OCI-LY7 (cell line): ENCODE results near the gene COL24A1. TPM values are rescaled to one million over a fixed set of nuclear protein-coding genes. Genes with fewer than 3 reads are reported as not detected.

Experiments
- BruUV-seq: library from RNA; stranded (reverse); fragments of 400-500 nt; replicated peaks from 2 replicates; lab custom pipeline; 2021; lab: Mats Ljungman, UMichigan
- CTCF ChIA-PET: fragments of 300-600 bp; sonication (Branson Sonifier 250); formaldehyde crosslinking; loops from one replicate; lab custom pipeline; 2022; ENCODE audit warnings: antibody characterized with exemption; ENCODE audit not compliant: unreplicated experiment; lab: Charles Lee
- POLR2A ChIA-PET: fragments of 300-600 bp; sonication (Branson Sonifier 250); formaldehyde crosslinking; loops from one replicate; lab custom pipeline; 2022; ENCODE audit warnings: antibody characterized with exemption; lab: Charles Lee
- DNase-seq: peaks from one replicate; pipeline ENCODE4 v3.0.0-alpha.2; 2015; ENCODE audit warnings: low spot score
- H2AFZ ChIP-seq: fragments of 200-600 bp; sonication (generic), shearing (Covaris generic); 2 replicates; pipeline ENCODE4 v1.6.1; 2014; ENCODE audit warnings: mild to moderate bottlenecking, antibody characterized with exemption, low read length, moderate library complexity
- H3K27ac ChIP-seq: fragments of 200-600 bp; sonication (generic); 2 replicates; pipeline ENCODE4 v1.5.1; 2014; ENCODE audit warnings: mixed run types, low read depth, mild to moderate bottlenecking, moderate library complexity, low read length, inconsistent platforms; ENCODE audit not compliant: poor library complexity, severe bottlenecking
- H3K36me3 ChIP-seq: fragments of 200-600 bp; sonication (generic); 2 replicates; pipeline ENCODE4 v1.6.1; 2014; ENCODE audit warnings: mild to moderate bottlenecking, antibody characterized with exemption, low read length, moderate library complexity, mixed read lengths; ENCODE audit not compliant: insufficient read depth
- H3K4me1 ChIP-seq: fragments of 200-600 bp; sonication (generic); 2 replicates; pipeline ENCODE4 v1.5.1; 2014; ENCODE audit warnings: mild to moderate bottlenecking, low read length; ENCODE audit not compliant: insufficient read depth, poor library complexity, severe bottlenecking
- H3K4me2 ChIP-seq: fragments of 200-600 bp; sonication (generic); 2 replicates; pipeline ENCODE4 v1.6.1; 2014; ENCODE audit warnings: mild to moderate bottlenecking, low read length
- H3K4me3 ChIP-seq: fragments of 200-600 bp; sonication (generic); 2 replicates; pipeline ENCODE4 v1.5.1; 2014; ENCODE audit warnings: mild to moderate bottlenecking, low read depth, low read length; ENCODE audit not compliant: poor library complexity, severe bottlenecking
- H3K79me2 ChIP-seq: fragments of 200-600 bp; sonication (generic); 2 replicates; pipeline ENCODE4 v1.6.1; 2016; ENCODE audit warnings: low read depth, mild to moderate bottlenecking, low read length, moderate library complexity, mixed read lengths; ENCODE audit not compliant: insufficient read depth
- H3K9me2 ChIP-seq: fragments of 200-600 bp; sonication (generic); 2 replicates; pipeline ENCODE4 v1.6.1; 2016; ENCODE audit warnings: mild to moderate bottlenecking, low read length, mixed read lengths; ENCODE audit not compliant: insufficient read depth
- H3K9me3 ChIP-seq: fragments of 200-600 bp; sonication (generic); 2 replicates; pipeline ENCODE4 v1.6.1; 2014; ENCODE audit warnings: mild to moderate bottlenecking, mixed run types, low read length, mixed read lengths
- H4K20me1 ChIP-seq: fragments of 200-600 bp; sonication (generic); 2 replicates; pipeline ENCODE4 v1.6.1; 2014; ENCODE audit warnings: mild to moderate bottlenecking, antibody characterized with exemption, low read length, moderate library complexity, mixed read lengths; ENCODE audit not compliant: insufficient read depth
- EZH2phosphoT487 ChIP-seq: fragments of 200-600 bp; sonication (generic); IDR thresholded peaks from 2 replicates; pipeline ENCODE4 v1.6.1; 2018; ENCODE audit warnings: low read depth, borderline replicate concordance, mild to moderate bottlenecking, mixed run types, antibody characterized with exemption, low read length, moderate library complexity, mixed read lengths
- intact Hi-C: fragments of 100-400 bp; cut with micrococcal nuclease; formaldehyde crosslinking; loops from one replicate; pipeline ENCODE4 v1.10.0; 2022; ENCODE audit not compliant: unreplicated experiment
- total RNA-seq, 2 experiments: library from RNA; depleted of rRNA in 1 of 2; stranded (reverse); fragments of >200 nt in 1 of 2; shearing (Covaris generic) in 1 of 2; gene quantifications; 2 replicates each; pipeline ENCODE4 v1.2.3, GENCODE V29; 2014 to 2022
- TF ChIP-seq, protein P1 (sequence below): fragments of 200-600 bp; sonication (generic); conservative IDR thresholded peaks from 2 replicates; pipeline ENCODE4 v1.5.1; 2014; ENCODE audit warnings: mild to moderate bottlenecking, antibody characterized with exemption, low read length, moderate library complexity, mixed read lengths

Gene COL24A1
- total RNA-seq, 2 experiments from 2014 or later, result 0.06 to 0.23 TPM

DNA sequence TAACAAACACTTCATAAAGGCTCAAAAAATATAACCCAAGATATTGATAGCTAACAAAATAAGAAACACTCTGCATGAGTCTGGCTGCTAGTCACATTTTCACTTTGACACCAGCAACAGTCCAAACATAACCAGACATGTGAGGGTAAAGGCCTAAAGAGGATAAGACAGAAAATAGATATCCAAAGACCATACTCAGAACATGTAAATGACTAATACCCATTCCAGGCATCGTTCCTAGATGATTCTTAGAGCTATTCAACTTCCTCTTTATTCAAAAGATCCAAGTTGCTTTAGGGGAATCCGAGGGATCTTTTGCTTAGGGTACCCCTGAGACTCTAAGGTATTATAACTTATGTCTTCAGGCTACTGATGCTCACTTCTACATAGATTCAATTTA is 5.1 kb downstream of the COL24A1 start:
- DNase-seq, result no peak
- Histone ChIP-seq H3K27ac (no peak overlapping the region), H3K79me2 (no peaks in the 10 kb centered on the region), H4K20me1 (no peaks in the 10 kb centered on the region), H3K4me3 (no peak overlapping the region), H3K9me3 (no peaks in the 10 kb centered on the region), H3K4me2 (no peak overlapping the region), H3K4me1 (no peaks in the 10 kb centered on the region), H3K9me2 (no peaks in the 10 kb centered on the region), H3K36me3 (no peaks in the 10 kb centered on the region), H2AFZ (no peak overlapping the region)
- CTCF ChIA-PET, result interaction anchor here (0.6 kb wide), 1 partner anchor 25 kb away, joined by 3 read pairs; no protein-coding TSS in a partner anchor
- intact Hi-C loops, result no loop called here
- POLR2A ChIA-PET, result no interaction called here
- TF ChIP-seq EZH2phosphoT487, result no peak
- TF ChIP-seq, protein P1, sequence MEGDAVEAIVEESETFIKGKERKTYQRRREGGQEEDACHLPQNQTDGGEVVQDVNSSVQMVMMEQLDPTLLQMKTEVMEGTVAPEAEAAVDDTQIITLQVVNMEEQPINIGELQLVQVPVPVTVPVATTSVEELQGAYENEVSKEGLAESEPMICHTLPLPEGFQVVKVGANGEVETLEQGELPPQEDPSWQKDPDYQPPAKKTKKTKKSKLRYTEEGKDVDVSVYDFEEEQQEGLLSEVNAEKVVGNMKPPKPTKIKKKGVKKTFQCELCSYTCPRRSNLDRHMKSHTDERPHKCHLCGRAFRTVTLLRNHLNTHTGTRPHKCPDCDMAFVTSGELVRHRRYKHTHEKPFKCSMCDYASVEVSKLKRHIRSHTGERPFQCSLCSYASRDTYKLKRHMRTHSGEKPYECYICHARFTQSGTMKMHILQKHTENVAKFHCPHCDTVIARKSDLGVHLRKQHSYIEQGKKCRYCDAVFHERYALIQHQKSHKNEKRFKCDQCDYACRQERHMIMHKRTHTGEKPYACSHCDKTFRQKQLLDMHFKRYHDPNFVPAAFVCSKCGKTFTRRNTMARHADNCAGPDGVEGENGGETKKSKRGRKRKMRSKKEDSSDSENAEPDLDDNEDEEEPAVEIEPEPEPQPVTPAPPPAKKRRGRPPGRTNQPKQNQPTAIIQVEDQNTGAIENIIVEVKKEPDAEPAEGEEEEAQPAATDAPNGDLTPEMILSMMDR, result no peak
- BruUV-seq, result no TSS peak

DNA sequence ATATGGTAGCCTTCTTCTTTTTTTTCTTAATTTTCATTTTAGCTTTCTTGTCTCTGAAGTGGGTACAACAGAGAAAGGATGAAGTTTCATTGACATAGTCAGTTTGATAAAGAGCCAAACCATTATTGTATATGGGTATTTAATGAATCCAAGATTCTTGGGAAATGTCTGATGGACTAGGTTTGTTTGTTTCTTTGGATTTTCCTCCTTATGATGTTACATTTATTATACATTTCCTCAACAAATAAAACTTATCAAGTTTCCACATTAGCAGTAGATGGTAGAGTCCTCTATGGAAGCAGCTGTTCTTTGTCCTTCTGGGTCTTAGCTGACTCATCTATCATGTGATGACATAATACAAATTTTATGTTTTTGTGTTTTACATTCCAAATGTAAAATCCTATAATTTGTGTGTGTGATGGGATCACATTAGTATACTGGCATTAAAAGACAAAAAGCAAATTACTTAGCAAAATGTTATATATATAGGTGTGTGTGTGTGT is 6.0 kb downstream of the COL24A1 start:
- CTCF ChIA-PET, result interaction anchor here (0.6 kb wide), 1 partner anchor 26 kb away, joined by 3 read pairs; no protein-coding TSS in a partner anchor
- Histone ChIP-seq H3K4me3 (no peak overlapping the region), H3K27ac (no peak overlapping the region), H3K9me3 (no peaks in the 10 kb centered on the region), H3K36me3 (no peaks in the 10 kb centered on the region), H3K9me2 (no peaks in the 10 kb centered on the region), H4K20me1 (no peaks in the 10 kb centered on the region), H3K4me1 (no peaks in the 10 kb centered on the region), H3K4me2 (no peak overlapping the region), H2AFZ (no peak overlapping the region), H3K79me2 (no peaks in the 10 kb centered on the region)
- TF ChIP-seq, protein P1, result no peak
- no peak for TF ChIP-seq EZH2phosphoT487
- intact Hi-C loops, result no loop called here
- no TSS peak for BruUV-seq
- no peak for DNase-seq
- POLR2A ChIA-PET, result no interaction called here

- Histone ChIP-seq H3K4me3 (no peak overlapping the region), H4K20me1 (no peaks in the 10 kb centered on the region), H2AFZ (no peak overlapping the region), H3K79me2 (no peaks in the 10 kb centered on the region), H3K9me3 (no peaks in the 10 kb centered on the region), H3K4me1 (no peaks in the 10 kb centered on the region), H3K27ac (no peak overlapping the region), H3K9me2 (no peaks in the 10 kb centered on the region), H3K4me2 (no peak overlapping the region), H3K36me3 (no peaks in the 10 kb centered on the region)
- no peak for DNase-seq
- BruUV-seq, result no TSS peak
- POLR2A ChIA-PET, result no interaction called here
- intact Hi-C loops, result no loop called here
- no peak for TF ChIP-seq EZH2phosphoT487
- TF ChIP-seq, protein P1, result no peak
- CTCF ChIA-PET, result no interaction called here
These were observed 7.0 kb downstream of the COL24A1 start for GRCh38 chr1:86149591-86149990.
